ENCODE data around the gene SNRPD3.

SNRPD3 gene

DNA sequence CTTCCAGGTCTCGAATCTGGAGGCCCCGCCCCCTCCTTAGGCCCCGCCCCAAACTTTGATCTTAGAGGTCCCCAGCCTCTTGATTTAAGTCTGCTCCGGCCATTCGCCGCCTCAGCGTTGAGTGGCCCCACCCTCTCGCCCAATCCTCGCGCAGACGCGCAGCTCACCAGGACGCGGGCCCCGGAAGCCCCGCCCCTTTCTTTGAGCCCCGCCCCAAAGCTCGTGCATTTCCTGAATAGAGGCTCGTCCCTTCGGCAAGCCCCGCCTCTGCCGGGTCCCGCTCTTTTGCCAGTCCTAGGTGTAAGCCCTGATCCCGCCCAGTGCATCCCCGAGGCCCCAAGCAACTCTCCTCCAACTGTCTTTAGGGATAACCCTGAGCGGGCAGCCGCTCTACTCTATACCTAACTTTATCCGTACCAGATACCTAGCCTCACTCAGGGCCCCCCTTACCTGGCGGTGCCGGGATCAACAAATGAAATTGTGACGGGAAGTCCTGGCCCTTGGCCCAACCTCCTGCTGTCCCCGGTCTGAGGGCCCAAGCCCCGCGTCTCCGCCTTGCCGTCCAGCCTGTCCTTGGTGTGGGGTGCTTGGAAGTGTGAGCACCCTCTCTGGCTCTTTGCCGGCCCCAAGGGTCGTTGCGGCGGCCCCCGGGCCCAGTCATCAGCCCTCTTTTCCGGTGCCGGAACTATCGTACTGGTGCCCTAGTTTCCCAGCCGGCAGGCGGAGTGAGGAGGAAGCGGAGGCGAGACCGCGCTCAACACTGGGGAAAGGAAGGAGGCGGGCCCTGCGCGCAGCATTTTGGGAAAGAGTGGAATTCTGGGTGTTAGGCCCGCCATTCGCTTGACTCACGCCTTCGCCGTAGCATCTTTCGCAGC is at the start of gene SNRPD3:
Gene SNRPD3, plus strand, starts transcription at position 835 of the 875 bp plus-strand sequence. CDS start 1,676 bp downstream, outside the sequence.
- in situ Hi-C loops (cut with MboI; ENCODE audit: low sequenced_read_pairs) = no loop called here

DNA sequence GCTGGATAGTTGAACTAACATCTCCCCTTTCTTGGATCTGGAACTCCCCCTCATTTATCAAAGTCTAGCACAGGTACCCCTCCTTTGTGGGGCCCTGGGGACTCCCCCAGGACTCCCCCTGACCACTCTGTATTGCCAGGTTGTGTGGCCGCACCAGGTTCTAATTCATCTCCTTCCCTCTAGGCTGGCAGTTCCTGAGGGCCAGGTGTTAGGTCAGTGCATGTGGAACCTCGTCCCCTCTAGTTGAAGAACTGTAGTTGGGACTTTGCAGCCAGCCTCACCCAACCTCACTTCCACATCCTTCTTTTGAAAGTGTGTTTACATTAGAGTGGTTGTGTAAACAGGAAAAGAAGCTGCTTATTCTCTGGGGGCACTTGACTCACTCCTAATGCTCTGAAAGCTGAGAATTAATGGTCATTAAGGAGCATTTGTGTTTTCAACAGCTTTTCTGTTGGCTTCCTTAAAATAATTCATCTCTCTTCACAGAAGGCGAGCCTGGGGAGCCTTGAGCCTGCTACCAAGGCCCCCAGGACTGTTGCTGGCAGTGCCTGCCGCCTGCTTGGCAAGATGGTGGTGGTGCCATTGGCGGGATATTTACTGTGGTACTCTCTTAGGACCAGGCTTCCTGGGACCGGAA is 48.9 kb upstream of the SNRPD3 start:
- in situ Hi-C loops (cut with MboI; ENCODE audit: low sequenced_read_pairs) = no loop called here

DNA sequence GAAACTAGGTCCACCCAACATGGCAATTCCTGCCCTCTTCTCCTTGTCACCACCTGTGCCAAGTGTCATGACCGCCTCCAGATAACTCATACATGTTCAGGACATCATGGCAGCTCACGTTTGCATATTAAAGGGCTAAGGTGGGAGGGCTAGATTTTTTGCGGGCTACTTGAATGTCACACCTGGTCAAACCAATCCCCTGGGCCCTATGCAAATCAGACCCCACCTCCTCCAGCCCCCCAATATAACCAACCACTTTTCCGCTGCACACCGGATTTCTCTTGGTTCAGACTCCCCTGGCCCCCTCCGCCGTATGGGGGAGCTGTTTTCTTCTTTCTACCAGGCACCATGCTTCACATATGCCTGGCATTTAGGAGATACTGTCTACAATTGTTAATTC is 48.1 kb upstream of the SNRPD3 start:
- in situ Hi-C loops (cut with MboI; ENCODE audit: low sequenced_read_pairs) = no loop called here

DNA sequence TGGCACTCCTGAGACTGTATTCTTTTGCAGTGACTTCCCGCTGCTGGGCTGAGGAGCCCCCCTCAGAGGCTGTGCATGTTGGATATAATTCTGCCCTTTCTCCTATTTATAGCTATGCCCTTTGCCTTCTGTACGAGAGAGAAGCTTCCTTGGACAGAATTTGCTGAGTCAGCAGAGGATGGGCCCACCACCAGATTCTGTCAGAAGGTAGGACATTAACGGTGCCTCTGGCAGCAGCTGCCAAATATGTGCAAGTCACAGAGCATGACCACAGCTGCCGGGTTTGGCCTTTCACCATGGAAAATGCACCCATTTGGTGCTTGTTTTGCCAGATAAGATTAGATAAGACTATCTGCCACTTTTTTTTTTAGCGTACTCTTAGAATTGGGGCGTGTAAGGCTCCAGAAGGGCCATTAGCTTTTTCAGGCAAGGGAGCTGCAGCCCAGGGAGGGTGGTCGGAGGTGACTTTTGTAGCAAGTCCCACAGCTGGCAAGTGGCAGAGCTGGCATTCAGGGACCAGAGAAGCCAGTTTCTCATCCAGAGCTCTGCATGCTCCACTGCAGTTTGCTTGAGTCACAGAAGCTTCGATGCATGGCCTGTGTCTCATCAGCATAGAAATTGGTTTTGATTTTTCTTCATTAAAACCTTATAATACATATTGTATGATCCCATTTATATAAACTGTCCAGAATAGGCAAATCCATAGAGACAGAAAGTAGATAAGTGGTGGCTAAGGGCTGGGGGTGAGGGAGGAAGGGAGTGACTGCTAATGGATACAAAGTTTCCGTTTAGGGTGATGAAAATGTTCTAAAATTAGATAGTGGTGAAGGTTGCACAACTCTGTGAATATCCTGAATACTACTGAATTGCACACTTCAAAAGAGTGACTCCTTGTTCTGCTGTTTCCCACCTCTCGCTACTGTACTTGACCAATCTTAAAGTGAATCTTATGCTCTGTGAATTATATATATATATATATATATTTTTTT is 44.9 kb upstream of the SNRPD3 start:
- in situ Hi-C loops (cut with MboI; ENCODE audit: low sequenced_read_pairs) = loop anchor here (5.0 kb wide), 1 partner anchor 79 kb away; no protein-coding TSS in a partner anchor

DNA sequence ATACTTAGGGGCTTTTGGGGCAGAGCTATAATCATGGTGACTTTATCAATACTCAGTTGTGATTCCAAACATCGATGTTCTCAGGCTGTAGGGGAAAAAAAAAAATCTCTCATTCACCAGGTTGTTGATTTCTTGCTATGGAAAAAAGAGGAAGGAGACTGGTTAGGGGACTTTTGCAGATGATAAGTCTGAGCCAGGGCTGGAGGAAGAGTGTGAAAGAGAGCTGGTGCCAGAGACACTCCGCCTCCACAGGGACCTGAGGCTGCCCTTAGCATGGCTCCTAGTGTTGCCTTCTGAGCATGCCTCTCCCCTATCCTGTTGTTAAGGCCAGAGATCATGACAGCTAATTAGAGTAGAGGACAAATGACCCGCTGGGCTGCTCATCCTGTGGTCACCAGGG is 43.8 kb upstream of the SNRPD3 start:
- in situ Hi-C loops (cut with MboI; ENCODE audit: low sequenced_read_pairs) = loop anchor here (5.0 kb wide), 1 partner anchor 80 kb away; no protein-coding TSS in a partner anchor

DNA sequence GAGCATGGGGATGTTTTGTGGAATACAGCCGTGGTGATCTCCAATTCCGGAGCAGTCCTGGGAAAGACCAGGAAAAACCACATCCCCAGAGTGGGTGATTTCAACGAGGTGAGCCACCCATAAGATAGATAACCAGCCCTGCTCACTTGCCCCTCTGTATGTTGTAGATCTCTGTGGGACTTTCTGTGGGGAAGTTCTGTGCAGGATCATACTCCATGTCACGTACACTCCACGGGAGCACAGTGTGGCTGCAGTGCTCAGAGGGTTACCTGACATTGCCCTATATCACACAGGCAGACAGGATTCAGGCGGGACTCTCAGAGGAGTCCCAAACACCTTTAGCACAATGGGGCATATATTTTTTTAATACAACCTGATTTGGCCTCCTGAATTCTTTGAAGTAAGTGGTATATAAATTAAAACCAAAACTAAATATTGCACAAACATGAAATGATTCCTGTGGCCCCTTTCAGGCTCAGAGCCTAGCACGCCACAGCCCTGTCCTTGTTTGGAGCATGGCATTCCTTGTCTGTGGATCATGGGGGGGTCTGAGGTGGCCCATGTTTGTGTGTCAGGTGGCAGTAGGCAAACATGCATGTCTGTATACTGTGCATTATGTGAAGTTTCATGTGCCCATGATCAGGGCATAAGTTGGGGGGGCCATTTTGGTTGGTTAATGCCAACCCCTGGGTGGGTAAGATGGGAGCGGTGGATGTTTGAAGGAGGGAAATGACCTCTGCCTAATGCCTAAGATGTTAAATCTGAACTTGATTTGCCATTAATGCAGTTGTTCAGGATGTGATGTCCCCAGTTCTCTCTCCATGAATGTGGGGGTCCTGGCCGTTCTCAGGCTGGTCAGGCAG is 42.2 kb upstream of the SNRPD3 start:
- in situ Hi-C loops (cut with MboI; ENCODE audit: low sequenced_read_pairs) = loop anchor here (5.0 kb wide), 1 partner anchor 81 kb away; no protein-coding TSS in a partner anchor

DNA sequence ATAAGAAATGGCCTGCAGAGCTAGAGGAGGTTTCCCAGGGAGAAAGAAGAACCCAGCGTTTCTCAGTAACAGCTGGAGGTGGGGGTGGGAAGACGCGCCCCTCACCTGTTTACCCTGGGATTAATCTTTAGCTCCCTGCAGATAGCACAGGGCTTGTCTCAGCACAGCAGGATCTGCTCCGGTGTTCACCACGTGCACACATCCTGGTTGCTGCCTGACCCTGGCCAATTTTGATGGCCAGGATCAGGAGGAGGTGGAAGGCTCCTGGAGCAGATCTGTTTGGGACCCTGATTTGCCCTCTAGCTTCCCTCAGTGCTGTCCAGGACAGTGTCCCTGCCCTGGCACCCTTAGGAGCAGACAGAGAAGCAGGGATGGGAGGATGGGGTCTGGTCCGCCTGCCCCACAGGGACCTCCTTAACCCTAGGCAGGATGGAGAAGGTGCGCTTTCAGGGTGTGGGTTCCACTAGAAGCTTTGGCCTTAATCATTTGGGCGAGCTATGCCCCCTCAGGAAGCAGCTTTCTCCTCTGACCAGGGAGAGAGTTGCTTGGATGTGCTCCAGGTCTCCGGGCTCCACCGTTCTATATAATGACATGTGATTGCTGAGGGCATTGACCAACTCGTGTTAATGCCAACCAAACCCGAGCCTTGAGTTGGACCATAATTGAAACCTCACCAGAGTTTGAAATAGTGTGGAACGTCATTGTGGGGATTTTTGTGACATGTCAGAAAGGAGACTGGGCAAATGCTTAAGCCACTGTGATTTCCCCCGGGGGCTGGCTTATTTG is 41.4 kb upstream of the SNRPD3 start:
- in situ Hi-C loops (cut with MboI; ENCODE audit: low sequenced_read_pairs) = loop anchor here (5.0 kb wide), 1 partner anchor 82 kb away; no protein-coding TSS in a partner anchor

DNA sequence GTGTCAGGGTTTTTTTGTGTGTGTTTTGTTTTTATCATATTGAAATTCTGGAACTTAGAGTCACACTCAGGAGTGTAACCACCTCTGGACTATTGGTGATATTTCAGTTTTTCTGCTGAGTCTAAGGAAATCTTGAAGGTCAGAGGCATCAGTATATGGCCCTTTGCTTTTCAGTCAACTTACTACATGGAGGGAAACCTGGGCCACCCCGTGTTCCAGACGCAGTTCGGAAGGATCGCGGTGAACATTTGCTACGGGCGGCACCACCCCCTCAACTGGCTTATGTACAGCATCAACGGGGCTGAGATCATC is 40.8 kb upstream of the SNRPD3 start:
- in situ Hi-C loops (cut with MboI; ENCODE audit: low sequenced_read_pairs) = no loop called here

DNA sequence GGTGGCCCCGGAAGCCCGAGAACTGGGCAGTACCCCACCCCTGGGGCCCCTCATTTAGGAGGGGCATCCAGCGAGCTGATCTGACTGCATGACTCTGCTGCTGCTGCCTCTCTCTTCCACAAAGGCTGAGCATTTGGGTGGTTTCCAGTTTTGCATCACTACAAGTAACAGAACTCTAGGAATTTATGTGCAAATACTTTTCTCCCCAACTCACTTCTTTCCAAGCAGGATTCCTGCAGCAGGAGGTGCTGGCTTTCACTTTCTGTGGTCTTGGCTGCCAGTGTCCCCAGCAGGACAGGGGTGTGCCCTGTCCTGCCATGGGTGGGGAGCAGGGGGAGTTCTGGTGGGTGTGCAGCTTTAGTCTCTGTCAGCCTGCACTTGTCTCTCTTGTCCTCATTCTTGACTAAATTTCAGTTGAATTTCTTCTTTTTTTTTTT is 39.5 kb upstream of the SNRPD3 start:
- in situ Hi-C loops (cut with MboI; ENCODE audit: low sequenced_read_pairs) = no loop called here

DNA sequence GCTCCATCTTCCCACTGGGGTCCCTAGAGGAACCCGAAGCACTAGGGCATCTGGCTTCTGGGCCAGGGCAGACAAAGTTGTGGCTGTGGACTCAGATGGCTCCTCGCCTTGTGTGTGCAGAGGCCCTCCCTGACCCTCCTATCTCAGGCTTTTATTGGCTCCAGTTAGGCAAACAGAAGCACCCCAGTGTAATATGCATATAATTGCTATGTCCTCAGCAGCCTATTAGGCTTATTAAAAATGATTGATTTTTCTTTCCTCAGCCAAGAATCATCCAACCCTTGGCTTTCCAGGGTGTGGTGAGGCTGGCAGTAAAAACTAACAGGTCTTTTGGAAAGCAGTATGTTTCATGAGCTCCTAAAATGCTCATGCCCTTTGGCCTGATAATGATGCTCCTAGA is 38.4 kb upstream of the SNRPD3 start:
- in situ Hi-C loops (cut with MboI; ENCODE audit: low sequenced_read_pairs) = no loop called here

DNA sequence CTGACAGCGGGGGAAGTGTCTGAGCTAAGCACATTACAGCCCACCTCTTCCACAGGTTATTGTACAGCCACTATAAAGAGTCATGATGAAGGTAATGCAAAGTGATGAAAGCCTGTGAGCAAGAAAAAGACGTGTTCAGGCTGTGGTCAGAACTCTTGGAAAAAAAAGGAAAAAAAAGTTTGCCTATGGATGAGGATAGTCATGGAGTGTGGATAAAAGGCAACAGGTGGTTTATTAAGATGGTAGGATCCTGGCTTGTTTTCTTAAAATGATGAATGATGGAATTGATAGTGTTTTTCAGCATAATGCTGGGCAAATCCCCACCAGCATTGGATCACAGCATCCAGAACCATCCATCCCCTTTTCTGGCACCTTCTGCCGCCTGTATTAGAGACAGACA is 37.6 kb upstream of the SNRPD3 start:
- in situ Hi-C loops (cut with MboI; ENCODE audit: low sequenced_read_pairs) = no loop called here

DNA sequence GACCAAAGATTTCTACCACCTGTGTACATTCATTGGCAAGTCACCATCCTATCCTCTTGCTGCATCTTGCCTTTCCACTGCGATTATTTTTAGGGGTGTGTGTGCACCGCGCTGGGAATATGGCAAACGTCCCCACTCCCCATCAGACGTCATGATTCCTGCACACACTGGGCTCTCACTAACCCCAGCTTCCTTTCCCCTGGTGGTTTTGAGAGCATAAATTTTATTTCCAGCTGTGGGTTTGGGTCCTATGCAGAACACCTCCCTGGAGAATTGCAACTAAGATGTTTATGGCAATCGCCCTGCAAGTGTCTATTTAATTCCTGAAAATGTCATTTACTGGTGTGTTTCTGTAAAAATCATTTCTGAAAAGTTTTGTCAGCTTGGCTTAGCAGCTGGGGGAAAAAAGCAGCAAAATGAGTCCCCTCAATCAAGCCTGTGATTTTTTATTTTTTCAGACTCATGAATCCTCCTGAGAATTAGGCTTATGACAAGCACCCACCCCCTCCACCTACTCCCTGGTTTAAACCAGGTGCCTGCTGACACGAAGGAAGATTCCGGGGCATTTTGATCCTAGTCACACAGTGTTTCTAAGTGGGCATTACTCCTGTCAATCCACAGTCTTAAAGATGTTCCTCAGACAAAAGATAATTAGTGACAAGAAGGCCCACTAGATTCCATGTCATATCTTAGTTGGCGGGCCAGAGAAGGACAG is 36.9 kb upstream of the SNRPD3 start:
- in situ Hi-C loops (cut with MboI; ENCODE audit: low sequenced_read_pairs) = no loop called here

DNA sequence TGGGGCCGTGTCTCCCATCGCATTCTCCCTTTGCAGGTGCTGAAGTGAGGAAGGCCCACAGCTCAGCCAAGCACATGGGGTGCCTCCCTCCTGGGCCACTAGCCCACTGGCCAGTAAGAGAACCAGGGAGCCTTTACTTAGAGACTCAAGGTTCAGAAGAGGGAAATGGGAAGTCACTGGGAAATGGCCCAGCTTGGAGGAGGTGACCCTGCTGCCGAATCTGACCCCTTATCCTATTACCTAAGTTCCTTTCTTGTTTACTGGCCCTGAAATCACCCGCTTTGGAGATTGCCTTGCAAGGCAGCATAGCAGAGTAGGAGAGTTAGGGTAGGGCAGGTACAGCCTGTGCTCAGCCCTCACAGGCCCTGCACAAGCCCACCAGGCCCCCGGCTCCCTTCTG is 36.3 kb upstream of the SNRPD3 start:
- in situ Hi-C loops (cut with MboI; ENCODE audit: low sequenced_read_pairs) = no loop called here

DNA sequence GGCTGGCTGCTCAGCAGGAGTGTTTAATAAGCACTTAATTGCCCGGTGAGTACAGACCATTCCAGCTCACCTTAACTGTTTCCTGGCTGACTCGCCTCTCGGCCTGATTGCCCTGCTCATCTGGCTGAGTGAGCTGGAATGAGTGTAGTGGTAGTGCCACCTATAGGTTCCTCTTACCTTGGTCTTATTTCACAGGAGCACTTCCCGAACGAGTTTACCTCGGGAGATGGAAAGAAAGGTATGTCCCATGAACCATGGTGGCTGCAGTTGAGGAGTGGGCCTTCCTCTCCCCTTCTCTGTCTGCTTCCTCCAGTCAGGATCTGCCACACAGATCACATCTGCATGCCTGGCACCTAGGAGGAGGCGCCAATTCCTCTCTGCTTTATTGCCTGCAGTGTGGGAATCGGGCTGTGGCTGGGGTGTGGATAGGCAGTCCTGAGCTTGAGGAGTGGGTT is 34.0 kb upstream of the SNRPD3 start:
- in situ Hi-C loops (cut with MboI; ENCODE audit: low sequenced_read_pairs) = loop anchor here (10.0 kb wide), 1 partner anchor 197 kb away; no protein-coding TSS in a partner anchor

DNA sequence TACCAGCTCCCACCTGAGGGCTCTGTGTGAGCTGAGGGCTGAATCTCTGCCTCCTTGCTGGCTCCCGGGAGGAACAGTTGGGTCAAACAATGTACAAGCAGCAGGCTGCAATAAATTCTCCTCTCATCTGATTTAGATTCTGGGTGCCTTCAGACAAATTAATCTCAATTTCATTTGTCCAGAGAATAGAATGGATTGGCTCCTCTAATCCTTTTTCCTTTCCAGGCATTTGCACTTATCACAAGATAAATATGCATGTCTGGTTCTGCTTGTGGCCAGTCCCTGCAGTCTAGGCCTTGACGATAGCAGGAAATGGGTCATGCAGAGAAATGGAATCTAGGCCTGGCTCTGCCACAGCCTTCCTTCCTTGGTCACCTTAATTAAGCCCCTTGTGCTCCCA is 31.9 kb upstream of the SNRPD3 start:
- in situ Hi-C loops (cut with MboI; ENCODE audit: low sequenced_read_pairs) = loop anchor here (10.0 kb wide), 1 partner anchor 199 kb away; no protein-coding TSS in a partner anchor

DNA sequence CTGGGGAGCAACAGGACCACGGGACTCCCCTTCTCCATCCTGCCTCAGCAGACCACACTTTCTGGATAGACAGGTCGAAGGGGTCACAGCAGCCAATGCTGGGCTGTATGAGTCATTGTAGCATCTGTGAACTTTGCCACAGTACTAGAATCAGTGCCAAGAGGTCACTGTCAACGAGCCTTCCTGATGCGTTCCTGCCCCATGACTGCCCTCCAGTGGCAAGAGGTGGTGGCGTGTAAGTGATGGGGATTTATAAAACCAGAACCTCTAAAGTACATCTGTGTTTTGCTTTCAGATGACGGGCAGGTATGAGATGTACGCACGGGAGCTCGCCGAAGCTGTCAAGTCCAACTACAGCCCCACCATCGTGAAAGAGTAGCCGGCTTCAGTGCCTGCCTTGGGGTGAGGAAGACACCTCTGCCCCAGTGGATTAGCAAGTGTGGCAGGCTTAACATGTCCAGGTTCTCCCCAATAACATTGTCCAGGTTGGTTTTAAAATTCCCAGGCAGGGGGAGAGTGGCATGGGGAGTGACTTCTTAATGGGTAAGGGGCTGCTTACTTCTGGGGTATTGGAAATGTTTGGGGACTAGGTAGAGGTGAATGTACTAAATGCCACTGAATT is 30.3 kb upstream of the SNRPD3 start:
- in situ Hi-C loops (cut with MboI; ENCODE audit: low sequenced_read_pairs) = loop anchor here (10.0 kb wide), 1 partner anchor 201 kb away; no protein-coding TSS in a partner anchor

DNA sequence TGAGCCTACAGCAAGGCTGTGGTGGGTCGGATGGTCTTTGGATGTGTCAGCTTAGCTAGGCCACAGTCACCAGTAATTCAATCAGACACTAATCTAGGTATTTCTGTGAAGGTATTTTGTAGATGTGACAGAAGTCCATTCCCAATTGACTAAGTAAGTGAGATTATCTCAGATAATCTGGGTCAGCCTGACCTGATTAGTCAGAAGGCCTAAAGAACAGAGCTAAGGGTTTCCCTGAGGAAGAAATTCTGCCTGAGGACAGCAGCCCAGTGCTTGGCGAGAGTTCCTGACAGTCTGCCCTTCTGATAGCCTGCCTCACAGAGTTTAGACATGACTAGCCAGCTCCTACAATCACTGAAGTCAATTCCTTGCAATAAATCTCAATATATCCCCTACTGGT is 29.6 kb upstream of the SNRPD3 start:
- in situ Hi-C loops (cut with MboI; ENCODE audit: low sequenced_read_pairs) = loop anchor here (10.0 kb wide), 1 partner anchor 201 kb away; no protein-coding TSS in a partner anchor

DNA sequence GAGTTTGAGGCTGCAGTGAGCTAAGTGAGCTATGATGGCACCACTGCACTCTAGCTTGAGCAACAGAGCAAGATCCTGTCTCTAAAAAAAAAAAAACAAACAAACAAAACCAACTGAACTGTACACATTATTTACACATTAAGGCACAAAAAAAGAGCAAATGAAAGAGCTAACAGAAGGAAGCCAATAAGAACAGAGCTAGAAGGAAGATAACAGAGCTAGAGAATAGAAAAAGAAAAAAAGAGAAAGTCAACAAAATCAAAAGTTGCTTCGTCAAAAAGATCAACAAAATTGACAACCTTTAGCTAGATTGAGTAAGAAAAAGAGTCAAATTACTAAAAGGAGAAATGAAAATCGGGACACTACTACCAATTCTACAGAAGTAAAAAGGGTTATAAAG is 25.9 kb upstream of the SNRPD3 start:
- in situ Hi-C loops (cut with MboI; ENCODE audit: low sequenced_read_pairs) = loop anchor here (10.0 kb wide), 1 partner anchor 205 kb away; no protein-coding TSS in a partner anchor

All from HL-60/S4 treated with phorbol 12-myristate 13-acetate at 8.2 ng/mL for 4 days and 3 days (cell line).